NCI-H2196 (cell line): Measurements from ENCODE around the gene DCLK1.
"Not testable (repeated sequence)": the region's sequence is repeated elsewhere in the genome, so short reads cannot be mapped to it uniquely, and the experiment has no call there.

ENCODE experiments used
- DNase-seq: peaks from one replicate; lab custom pipeline; 2025; ENCODE audit not compliant: unreplicated experiment; lab: John Stamatoyannopoulos, UW

Gene DCLK1

DNA sequence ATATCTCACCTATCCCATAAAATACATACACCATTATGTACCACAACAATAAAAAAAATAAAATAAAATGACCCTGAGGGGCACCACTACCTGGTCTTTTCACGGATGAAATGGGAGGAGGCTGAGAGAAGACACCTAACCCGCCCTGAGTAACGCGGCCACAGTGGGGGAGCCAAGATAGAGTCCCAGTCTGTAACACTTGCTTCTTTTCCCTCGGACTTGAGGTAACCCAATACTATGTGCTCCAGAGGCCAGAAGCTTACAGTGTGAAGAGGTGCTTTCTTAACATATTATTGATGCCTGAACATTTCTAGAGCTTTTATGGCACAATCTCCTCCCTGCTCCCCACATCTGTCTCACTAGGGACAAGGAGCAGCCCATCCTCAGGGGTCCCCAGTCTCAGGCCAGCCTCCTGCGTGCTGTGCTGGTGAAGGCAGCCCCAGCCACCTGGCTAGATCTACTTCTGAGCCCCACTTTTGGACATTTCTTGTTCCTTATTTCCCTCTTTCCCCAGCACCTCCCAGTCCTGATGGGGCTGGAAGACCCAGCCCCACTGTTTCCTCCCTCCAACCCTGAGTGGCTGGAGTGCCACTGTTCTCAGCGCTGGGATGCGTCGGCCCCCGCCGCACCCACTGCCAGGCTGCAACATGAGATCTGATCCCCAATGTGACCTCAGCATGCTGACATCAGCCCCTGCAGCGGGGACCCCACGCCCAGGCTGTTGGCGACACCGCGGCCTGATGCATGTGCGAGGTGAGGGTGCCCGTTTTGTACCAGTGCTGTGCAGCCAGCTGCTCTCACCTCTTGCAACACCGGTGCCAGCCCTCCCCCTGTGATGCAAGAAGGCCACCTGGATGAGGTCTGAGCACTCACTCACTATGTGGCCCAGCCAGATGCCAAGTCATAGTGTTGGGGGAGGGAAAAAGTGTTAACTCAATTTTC is 143.3 kb downstream of the DCLK1 start:
- DNase-seq, result no peak

DNA sequence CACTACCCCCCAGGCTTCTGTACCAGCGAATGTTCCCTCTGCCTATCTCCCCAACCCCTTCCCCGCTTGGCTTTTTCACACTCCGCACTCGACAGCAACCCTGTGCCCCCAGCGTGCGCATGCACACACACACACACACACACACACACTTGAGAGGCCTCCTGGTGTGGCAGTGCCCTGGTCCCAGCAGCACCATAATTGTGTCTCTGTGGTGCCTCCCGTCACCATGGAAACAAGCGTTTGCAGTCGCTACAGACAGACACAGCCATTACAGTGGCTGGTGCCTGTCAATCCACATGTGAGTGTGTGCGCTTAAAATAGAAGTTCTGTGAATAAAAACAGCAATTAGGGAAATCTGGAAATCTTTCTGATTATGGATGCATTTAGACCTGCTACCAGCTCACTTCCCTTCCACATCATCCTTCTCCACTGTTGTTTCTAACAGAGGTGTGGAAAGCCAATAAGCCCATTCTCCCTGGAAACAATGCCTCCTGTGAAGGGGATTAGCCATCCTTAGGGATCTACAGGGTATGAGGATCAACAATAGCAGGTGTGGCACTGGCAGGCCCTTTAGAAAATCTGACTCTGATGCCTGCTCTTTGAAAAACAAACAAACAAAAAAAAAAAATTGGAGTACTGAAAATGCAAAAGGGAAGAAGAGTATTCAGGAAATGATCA is 146.3 kb downstream of the DCLK1 start:
- peak; percentile 7 for DNase-seq

GRCh38 chr13:35984287-35984686 is 146.9 kb downstream of the DCLK1 start:
- DNase-seq, result no peak

GRCh38 chr13:35983703-35984102 is 147.5 kb downstream of the DCLK1 start:
- DNase-seq, result not testable (repeated sequence)

DNA sequence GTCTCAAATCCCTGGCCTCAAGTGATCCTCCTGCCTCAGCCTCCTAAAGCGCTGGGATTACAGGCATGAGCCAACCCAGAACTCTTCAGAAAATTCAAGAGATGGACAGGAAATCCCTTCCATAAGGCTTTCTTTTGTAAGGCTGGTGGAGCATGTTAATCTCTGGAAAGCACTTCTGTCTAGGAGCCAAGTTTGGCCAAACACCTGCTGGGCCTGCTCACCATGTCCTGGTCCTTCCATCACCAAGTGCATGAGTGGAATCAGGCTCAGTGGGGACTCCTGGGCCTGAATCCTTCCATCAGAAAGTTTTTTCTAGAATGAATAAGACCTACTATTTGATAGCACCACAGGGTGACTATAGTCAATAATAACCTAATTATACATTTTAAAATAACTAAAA is 148.0 kb downstream of the DCLK1 start:
- DNase-seq, result no peak

- no peak for DNase-seq
Measured at GRCh38 chr13:35979361-35979951, 151.7 kb downstream of the DCLK1 start.

GRCh38 chr13:35978607-35979316 is 152.4 kb downstream of the DCLK1 start:
- peak; percentile 56 for DNase-seq

- DNase-seq, result no peak
Measured at GRCh38 chr13:35977060-35977459, 154.1 kb downstream of the DCLK1 start.

- no peak for DNase-seq
Measured at GRCh38 chr13:35976126-35976525, 155.1 kb downstream of the DCLK1 start.

- DNase-seq, result not testable (repeated sequence)
Measured at GRCh38 chr13:35966951-35967350, 164.2 kb downstream of the DCLK1 start.

GRCh38 chr13:35966024-35966423 is 165.2 kb downstream of the DCLK1 start:
- no peak for DNase-seq

- no peak for DNase-seq
Measured at GRCh38 chr13:35965226-35965927, 165.8 kb downstream of the DCLK1 start.

DNA sequence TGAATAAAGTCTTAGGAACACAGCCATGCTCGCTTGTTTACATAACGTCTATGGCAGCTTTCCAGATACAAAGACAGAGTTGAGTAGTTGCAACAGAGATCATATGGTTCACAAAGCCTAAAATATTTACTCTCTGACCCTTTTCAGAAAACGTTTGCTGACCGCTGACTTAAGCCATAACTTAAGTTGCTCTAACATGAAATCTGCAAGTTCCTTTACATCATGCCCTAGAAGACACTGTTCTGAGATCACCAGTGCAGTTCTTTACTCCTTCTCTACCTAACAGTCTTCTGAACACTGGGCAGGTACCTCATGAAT is 166.4 kb downstream of the DCLK1 start:
- peak; percentile 6 for DNase-seq

GRCh38 chr13:35964011-35964862 is 166.9 kb downstream of the DCLK1 start:
- no peak for DNase-seq

DNA sequence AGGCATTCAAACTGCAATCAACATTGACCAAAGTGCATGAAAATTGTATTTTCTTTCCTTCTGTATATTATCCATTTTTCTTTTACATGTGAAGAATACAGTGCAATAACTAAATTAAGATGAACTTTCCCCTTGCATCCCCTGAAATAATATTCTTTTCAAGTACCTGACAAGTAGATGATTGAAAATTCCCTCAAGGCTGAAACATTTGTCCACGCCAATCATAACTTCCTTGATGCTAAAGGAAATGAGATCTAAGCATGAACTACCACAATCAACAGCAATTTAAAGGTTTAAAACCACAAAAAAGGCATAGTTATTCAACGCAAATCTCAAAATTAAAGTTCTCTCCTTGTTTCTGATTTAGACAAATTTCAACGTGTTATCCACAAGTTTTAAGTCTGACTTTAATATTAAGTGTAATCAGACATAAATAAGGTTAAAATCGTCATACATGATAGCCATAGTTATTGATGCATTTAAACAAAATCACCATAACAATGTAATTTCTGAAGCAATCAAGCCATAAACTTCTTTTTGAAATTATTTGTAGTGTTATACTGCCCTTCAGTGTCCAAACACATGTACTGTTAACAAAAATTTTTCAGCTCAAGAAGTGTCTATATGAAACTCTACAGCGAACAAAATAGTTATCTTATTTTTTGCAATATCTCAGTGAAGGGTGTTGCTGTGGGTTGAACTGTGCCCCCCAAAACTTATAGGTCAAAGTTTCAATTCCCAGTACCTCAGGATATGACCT is 169.5 kb downstream of the DCLK1 start:
- DNase-seq, result no peak

GRCh38 chr13:35961002-35961401 is 170.2 kb downstream of the DCLK1 start:
- DNase-seq, result no peak

DNA sequence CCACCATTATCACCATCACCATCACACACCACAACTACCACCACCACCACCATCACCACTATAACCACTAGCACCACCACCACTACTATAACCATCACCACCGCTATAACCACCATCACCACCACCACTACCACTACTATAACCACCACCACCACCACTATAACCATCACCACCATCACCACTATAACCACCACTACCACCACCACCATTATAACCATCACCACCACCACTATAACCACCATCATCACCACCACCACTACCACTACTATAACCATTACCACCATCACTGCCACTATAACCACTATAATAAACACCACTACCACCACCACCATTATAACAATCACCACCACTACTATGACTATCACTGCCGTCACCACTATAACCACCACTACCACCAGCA is 173.2 kb downstream of the DCLK1 start:
- no peak for DNase-seq

DNA sequence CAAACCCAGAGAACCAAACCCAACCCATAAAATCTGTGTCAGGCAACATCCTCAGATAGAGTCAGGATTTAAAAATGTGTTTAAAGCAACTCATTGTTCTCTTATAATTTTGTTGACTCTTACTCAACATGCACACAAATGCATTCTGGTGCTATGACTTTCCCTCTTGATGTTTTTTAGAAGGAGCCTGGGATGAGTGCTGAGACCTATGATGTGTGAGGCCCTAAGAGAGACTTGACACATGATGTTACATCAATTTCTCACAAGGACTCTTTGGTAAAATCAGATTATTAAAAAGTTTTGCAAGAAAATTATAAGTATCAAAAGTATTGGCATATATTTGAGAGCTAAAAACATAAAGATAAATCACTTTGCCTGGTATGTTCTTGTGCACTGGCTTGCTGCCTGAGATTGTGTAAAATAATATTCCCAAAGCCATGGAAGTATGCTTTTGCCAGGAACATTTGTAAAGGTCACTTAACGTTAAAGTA is 173.9 kb downstream of the DCLK1 start:
- DNase-seq, result no peak

GRCh38 chr13:35956074-35956473 is 175.1 kb downstream of the DCLK1 start:
- no peak for DNase-seq
